CD4-positive, alpha-beta T cell treated with Interleukin-4 for 4 hours (primary cell): ENCODE data around the gene JAML.
A peak's percentile ranks its signal among the peaks of the same experiment; 100 is the strongest.

Experiments
- DNase-seq: peaks from one replicate; pipeline ENCODE4 v3.0.0-alpha.2; 2020

The JAML gene

GRCh38 chr11:118163494-118163893 is 61.3 kb downstream of the JAML start:
- DNase-seq: no peak

GRCh38 chr11:118162846-118163245 is 62.0 kb downstream of the JAML start:
- DNase-seq: no peak

- DNase-seq: no peak
Measured at GRCh38 chr11:118161786-118162185, 63.0 kb downstream of the JAML start.

GRCh38 chr11:118157186-118157895 is 67.5 kb downstream of the JAML start:
- no peak for DNase-seq

GRCh38 chr11:118156531-118157185 is 68.2 kb downstream of the JAML start:
- no peak for DNase-seq

- no peak for DNase-seq
Measured at GRCh38 chr11:118155776-118156530, 68.9 kb downstream of the JAML start.

GRCh38 chr11:118154641-118155040 is 70.2 kb downstream of the JAML start:
- DNase-seq: no peak

DNA sequence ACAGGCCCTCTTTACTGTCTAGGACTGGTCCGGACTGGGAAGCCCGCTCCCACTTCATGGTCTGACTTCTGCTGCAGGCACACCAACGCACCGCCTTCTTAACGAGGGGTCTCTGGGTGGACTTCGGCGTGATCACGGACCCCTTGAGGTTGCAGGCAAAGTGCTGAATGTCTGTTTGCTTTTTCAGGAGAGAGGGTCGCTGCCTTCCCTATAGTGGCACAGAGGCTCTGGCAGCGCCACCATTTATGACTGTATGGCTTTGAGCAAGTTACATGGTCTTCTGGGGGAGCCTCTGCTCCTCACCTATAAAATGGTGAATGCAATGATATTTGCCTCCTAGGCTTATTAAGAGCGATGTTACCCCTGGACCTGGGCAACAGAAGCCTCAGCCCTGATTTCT is 70.8 kb downstream of the JAML start:
- no peak for DNase-seq

GRCh38 chr11:118153516-118153915 is 71.3 kb downstream of the JAML start:
- DNase-seq: no peak

GRCh38 chr11:118152552-118153471 is 72.0 kb downstream of the JAML start, which contains the start of gene SCN4B:
Gene SCN4B, minus strand, starts transcription at chr11:118152823. Its CDS starts 150 bp downstream, at chr11:118152673.
- DNase-seq: no peak

GRCh38 chr11:118152020-118152551 is 72.7 kb downstream of the JAML start:
- DNase-seq: no peak

- DNase-seq: no peak
Measured at GRCh38 chr11:118151431-118151830, 73.4 kb downstream of the JAML start.

GRCh38 chr11:118149493-118149892 is 75.3 kb downstream of the JAML start:
- DNase-seq: no peak

DNA sequence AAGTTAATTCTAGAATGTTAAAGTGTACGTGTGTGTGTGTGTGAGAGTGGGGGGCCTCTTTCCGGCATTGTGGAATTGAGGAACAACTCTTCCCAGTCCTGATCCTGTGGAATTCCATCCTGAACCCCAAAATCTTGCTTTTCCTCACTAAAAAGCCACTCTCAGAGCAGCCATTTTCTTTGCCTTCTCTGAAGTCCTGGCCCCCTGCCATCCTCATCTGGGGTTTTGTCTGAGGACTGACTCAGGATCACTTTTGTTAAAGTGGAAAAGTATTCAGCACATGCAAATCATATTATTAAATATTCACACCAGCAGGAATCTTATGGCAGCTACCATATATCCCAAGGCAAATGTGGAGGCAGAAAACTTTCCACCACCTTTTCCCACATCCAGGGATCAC is 76.0 kb downstream of the JAML start:
- DNase-seq: no peak

GRCh38 chr11:118148240-118148639 is 76.6 kb downstream of the JAML start:
- DNase-seq: no peak

DNA sequence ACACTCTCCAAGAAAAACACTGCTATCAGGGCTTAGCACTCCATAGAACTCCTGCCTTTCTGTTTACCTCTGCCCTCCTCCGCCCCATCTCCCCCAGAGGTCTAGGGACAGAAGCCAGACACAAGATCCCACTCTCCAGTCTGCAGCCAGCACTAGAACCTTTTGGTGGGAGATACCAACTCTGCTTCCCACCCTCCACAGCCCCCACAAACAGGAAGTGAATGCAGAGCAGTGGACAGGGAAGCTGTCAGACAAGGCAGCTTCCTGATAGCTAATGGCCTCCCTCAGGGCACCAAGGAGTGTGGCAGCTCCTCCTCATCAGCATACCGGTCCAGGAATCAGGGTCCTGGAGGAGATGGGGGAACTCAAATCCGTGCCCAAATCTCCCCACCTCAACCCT is 77.3 kb downstream of the JAML start:
- DNase-seq: no peak

GRCh38 chr11:118146554-118146953 is 78.3 kb downstream of the JAML start:
- no peak for DNase-seq

- peak; percentile 83 for DNase-seq
Measured at GRCh38 chr11:118145285-118146227, 79.3 kb downstream of the JAML start.

DNA sequence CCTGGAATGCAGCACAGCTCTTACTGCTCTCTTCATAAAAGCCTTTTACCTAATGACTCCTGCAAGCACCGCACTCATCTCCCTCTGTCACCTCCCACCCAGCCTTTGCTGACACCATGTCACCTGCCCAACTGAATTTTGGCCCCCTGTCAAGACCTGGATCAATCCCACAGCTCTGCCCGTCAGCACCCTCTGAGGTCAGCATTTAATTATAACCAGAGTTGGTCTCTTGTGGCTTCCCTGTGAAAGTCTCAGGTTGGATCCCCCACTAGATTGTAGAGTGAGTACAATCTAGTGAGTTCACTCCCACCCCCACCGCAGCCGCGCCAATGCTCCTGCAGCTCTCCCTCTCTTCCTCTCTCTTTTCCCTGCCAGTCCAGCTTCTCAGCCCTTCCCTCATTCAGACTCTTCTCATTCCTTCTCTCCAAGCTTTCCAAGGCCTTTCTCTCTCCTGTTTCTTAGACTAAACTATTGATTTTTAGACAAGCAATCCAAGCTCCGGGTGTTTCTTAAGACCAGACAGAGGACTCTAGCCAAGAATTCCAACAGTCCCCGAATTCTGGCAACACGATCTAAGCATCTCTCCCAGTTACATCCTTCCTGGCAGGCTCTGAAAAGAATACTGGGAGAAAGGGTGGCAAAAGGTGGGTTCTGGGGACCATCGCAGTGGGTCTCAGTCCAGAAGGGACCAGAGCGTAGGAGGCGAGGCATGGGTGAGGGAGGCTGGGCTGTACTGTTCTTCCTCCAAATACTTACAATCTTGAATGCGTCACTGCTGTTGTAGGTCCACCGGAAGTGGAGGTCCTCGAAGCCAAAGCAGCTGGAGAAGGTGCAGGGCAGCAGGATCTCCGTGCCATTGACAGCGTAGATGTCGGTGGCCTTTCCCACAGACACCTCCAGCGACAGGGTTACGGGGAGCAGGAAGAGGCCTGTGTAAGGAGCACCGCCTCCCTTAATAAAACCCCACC is 80.2 kb downstream of the JAML start:
- no peak for DNase-seq
